ENCODE measurements around the gene SDF2. TPM values are rescaled to one million over a fixed set of nuclear protein-coding genes. Genes with fewer than 3 reads are reported as not detected.

The SDF2 gene
- total and polyA plus RNA-seq, 9 of the 15 experiments (the other 6 are each of a cell fraction or from before 2014, with no cell fraction given), result 41.2 to 132 (median 65.6) TPM

DNA sequence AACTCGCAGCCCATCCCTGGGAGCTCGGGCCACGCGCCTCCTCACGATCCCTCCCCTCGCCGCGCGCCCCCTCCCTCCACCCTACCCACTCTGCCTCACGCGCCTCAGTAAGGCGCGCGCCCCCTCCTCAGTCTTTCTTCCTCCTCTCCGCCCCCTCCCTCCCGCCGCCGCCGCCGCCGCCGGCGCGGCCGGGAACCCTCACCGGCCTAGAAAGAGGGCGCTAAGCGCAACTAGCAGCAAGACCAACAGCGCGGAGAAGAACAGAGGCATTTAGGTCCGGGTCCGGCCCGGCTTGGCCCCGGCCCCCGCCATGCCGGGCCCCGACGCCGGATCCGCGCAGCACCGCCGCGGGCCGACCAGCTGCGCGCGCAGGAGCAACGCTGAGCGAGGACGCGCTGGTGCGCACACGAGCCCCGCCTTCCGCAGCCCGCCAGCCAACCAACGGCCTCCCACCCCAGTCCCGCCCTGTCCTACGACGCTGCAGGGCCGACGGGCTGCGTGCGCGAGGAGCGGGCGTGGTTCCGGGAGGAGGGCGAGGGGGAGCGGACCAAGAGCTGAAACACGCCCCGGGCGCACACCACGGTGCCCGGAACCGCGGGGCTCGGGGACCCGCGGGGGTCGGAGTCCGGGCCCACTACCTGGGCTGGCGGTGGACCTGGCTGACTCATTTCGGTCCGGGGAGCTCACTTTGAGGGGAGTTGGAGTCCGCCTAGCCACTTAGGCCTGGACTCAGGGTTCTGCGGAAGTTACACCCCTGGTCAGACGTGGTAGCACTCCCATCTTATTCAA, 16.7 kb downstream of the SDF2 start, which contains the start of gene BLTP2 (continued):
- TF ChIP-seq HMGXB4 (CRISPR knock-in tag; IDR thresholded peaks at IDR 0.05) (0 out of 2 replicates have a peak, but pooled peaks have one; percentile 45), ZBTB17 (CRISPR knock-in tag; IDR thresholded peaks at IDR 0.05) (no peak), ZNF586 (CRISPR knock-in tag; conservative IDR thresholded peaks at IDR 0.05) (no peak), MCM3 (IDR thresholded peaks at IDR 0.05) (no peak), MLX (CRISPR knock-in tag; conservative IDR thresholded peaks at IDR 0.05) (no peak), ZNF76 (CRISPR knock-in tag; IDR thresholded peaks at IDR 0.05; ENCODE audit: borderline replicate concordance) (no peak), ZKSCAN8 (CRISPR knock-in tag; IDR thresholded peaks at IDR 0.05) (no peak), ZNF507 (tag; conservative IDR thresholded peaks at IDR 0.05) (no peak), SREBF1 (IDR thresholded peaks at IDR 0.05; ENCODE audit: borderline replicate concordance, low read depth, low read length) (no peak), SLC30A9 (CRISPR knock-in tag; IDR thresholded peaks at IDR 0.05) (no peak), PURB (CRISPR knock-in tag; IDR thresholded peaks at IDR 0.05; ENCODE audit: low read depth) (no peak), SRSF7 (optimal IDR thresholded peaks at IDR 0.05; ENCODE audit: low read depth, low read length) (no peak), FOXM1 (IDR thresholded peaks at IDR 0.05; ENCODE audit: low read depth) (peak; percentile 21; the same call in 1 of the 2 replicates), FOXM1 (CRISPR knock-in tag; IDR thresholded peaks at IDR 0.05; ENCODE audit: low read depth) (no peak), ZNF224 (CRISPR knock-in tag; IDR thresholded peaks at IDR 0.05) (no peak), ZNF282 (CRISPR knock-in tag; IDR thresholded peaks at IDR 0.05) (no peak), LCOR (CRISPR knock-in tag; IDR thresholded peaks at IDR 0.05) (no peak), RCOR1 (IDR thresholded peaks at IDR 0.05; ENCODE audit: borderline replicate concordance in 1 of 2, low read depth in 2 of 2, low read length in 2 of 2) (peak in 1 of 2 experiments; percentile 63; a peak in 2 of 4 replicates)
- TF ChIP-seq, protein P1, sequence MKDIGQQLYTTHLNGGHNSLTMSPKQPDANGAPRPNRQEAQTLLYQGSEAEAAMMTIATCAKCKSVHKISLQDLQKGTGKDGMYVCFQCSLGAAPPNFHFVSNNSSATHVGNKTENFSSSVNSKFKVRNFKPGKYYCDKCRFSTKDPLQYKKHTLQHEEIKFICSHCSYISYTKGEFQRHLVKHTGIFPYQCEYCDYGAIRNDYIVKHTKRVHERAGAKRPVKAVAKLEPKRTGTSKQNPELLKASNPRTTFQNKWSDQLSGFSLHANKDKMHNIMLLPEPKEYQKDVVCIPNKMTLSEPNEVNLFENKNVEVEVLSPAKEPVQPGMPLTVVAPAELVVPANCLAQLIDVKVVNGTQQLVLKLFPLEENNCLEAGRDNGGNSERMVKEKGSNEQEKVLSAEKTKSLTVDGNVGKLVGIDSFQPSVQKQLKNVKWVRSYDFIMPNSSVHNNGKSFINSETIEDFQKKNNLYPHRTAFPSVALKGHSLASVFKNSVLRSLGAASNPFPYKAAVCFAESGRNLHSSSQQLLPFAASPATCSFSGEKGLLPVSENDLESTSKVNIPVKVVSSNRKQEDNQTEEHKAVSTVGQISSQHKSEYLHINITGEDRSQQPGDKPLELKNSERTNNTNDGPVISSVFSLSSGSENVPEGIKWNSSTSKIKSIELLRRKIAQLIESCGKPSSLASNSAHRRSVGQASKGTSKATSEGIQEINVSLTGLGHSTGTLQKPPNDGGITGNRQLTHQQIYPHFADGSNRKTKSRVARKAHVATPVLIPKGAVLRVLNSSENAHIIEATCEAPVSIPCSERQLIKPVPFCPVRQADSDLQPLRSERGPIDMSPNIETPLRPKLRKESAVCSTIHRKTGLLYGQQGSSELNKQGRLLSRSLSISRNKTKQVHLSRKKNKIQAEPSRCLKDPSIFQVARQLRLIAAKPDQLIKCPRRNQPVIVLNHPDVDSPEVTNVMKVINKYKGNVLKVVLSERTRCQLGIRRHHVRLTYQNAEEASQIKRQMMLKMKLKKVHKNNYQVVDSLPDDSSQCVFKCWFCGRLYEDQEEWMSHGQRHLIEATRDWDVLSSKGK (CRISPR knock-in tag; IDR thresholded peaks at IDR 0.05), result no peak
- TF ChIP-seq, protein P2, sequence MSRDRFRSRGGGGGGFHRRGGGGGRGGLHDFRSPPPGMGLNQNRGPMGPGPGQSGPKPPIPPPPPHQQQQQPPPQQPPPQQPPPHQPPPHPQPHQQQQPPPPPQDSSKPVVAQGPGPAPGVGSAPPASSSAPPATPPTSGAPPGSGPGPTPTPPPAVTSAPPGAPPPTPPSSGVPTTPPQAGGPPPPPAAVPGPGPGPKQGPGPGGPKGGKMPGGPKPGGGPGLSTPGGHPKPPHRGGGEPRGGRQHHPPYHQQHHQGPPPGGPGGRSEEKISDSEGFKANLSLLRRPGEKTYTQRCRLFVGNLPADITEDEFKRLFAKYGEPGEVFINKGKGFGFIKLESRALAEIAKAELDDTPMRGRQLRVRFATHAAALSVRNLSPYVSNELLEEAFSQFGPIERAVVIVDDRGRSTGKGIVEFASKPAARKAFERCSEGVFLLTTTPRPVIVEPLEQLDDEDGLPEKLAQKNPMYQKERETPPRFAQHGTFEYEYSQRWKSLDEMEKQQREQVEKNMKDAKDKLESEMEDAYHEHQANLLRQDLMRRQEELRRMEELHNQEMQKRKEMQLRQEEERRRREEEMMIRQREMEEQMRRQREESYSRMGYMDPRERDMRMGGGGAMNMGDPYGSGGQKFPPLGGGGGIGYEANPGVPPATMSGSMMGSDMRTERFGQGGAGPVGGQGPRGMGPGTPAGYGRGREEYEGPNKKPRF (IDR thresholded peaks at IDR 0.05; ENCODE audit: low read depth, low read length), result no peak
